GM12875 (cell line): ENCODE measurements around the gene DDX41.
A peak's percentile ranks its signal among the peaks of the same experiment; 100 is the strongest.

ENCODE experiments used
- H3K4me3 ChIP-seq: one replicate; pipeline ENCODE4 v1.5.1; 2011; ENCODE audit warnings: low read depth, low read length, control low read depth
- CTCF ChIP-seq: IDR thresholded peaks from 2 replicates; pipeline ENCODE4 v1.5.1; 2011; ENCODE audit warnings: low read depth, mild to moderate bottlenecking, control low read depth, inconsistent platforms, low read length, moderate library complexity, borderline replicate concordance; ENCODE audit not compliant: insufficient read depth

The DDX41 gene

GRCh38 chr5:177520916-177521513 lies 4.3 kb upstream of the DDX41 start:
- TF ChIP-seq CTCF, result 0 out of 2 replicates have a peak, but pooled peaks have one; percentile 5

GRCh38 chr5:177520271-177520670 lies 3.5 kb upstream of the DDX41 start:
- no peak for TF ChIP-seq CTCF
- no peak overlapping the region for H3K4me3 ChIP-seq

More at GRCh38 chr5:177520916-177521513, 4.3 kb upstream of the DDX41 start:
- H3K4me3 ChIP-seq, result no peak overlapping the region

DNA sequence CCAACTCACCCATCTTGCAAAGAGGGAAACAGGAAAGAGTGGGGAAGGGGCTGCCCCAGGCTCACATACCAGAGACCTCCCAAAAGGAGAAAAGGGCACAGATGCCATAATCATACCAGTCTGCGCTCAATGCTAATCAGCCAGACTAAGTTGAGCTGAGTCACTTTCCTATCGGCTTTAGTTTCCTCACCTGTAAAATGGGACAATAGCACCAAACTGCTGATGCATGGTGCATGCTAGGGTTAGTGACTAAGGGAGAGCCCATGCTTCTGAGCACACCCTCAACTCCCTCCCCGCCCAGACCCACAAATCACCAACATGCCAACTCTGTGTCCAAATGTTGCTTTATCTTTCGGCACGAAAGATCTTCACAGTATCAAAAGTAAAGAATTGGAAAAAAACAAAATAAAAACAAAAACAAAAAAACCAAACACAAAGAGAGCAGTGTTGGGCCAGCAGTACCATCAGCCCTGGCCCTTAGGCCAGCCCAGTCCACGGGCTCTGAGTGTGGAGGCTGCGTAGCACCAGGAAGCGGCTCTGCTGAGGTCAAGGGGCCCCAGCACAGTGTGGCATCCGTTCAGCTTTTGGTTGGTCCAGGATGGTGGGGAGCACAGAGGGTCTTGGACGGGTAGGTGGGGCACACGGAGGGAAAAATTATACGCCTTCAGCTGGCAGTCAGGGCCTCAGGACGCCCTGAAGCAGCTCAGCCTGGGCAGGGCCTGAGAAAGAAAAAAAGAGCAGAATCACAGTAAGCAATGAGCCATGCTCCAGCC lies 2.9 kb upstream of the DDX41 start:
- TF ChIP-seq CTCF, result no peak
- no peak overlapping the region for H3K4me3 ChIP-seq

DNA sequence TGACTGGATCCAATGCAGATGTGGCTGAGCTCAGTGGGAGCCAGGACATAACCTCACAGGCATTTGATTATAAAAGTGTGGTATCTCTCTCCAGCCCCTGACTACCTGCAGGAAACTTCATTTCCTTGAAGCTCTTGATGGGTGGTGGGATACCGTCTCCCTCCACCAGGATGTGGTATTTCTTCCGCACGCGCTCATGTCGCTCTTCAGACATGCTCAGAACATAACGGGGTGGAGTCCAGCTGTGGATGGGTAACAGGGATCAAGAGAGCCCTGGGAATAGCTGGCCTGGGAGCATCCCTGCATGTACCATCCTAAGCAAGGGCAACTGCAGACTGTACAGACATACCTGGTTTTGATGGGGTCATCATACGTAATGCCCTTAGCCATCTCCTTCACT lies 1.2 kb downstream of the DDX41 start:
- H3K4me3 ChIP-seq, result peak overlapping the region; percentile 91
- no peak for TF ChIP-seq CTCF

DNA sequence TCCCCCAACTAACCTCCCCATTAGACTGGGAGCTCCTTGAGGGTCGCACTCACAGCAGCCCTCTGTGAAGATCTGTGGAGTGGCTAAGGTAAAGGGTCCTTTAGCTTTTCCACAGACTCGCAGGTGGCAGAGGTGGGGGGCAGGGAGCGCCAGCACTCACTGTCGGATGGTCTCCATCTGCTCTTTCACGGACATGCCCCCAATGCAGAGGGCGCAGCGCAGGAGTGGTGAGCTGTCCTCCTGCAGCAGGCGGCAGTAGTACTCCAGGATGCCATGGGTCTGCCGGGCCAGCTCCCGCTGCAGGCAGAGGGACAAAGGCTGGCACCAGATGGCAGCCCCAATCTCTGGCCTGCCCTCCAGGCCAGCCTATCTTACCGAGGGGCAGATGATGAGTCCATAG lies 2.2 kb downstream of the DDX41 start:
- no peak for TF ChIP-seq CTCF
- H3K4me3 ChIP-seq, result no peak overlapping the region

GRCh38 chr5:177513500-177513899 lies 3.3 kb downstream of the DDX41 start:
- no peak for TF ChIP-seq CTCF
- no peak overlapping the region for H3K4me3 ChIP-seq
